Epidermal melanocyte (primary cell): ENCODE data around the gene CLBA1.

Experiments
- DNase-seq: peaks from one replicate; pipeline ENCODE4 v3.0.0; 2011; ENCODE audit warnings: low spot score; ENCODE audit not compliant: insufficient read length

The CLBA1 gene

DNA sequence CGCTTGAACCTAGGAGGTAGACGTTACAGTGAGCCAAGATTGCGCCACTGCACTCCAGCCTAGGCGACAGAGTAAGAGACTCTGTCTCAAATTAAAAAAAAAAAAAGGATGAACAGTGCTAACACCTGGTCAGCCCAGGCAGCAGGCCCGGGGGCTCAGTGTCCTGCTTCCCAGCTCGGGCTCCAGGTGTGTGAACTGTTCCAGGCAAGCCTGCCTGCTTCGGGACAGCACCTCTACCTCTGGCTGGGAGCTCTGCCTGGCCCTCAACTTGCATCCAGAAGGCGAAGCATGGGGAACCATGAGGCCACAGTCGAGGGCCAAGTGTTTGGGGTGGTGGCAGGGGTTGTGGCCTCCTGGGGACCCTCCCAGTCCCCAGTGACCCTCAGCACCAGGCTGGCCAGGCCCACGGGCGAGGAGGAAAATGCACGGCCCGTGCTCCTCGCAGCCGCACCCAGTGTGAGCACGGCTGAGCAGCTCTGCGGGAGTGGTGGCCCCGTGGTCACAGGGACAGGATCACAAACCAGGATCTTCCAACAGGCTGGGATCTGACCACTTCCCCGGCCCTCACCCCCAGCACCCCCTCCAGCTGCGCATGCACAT is 19.8 kb downstream of the CLBA1 start:
- no peak for DNase-seq

DNA sequence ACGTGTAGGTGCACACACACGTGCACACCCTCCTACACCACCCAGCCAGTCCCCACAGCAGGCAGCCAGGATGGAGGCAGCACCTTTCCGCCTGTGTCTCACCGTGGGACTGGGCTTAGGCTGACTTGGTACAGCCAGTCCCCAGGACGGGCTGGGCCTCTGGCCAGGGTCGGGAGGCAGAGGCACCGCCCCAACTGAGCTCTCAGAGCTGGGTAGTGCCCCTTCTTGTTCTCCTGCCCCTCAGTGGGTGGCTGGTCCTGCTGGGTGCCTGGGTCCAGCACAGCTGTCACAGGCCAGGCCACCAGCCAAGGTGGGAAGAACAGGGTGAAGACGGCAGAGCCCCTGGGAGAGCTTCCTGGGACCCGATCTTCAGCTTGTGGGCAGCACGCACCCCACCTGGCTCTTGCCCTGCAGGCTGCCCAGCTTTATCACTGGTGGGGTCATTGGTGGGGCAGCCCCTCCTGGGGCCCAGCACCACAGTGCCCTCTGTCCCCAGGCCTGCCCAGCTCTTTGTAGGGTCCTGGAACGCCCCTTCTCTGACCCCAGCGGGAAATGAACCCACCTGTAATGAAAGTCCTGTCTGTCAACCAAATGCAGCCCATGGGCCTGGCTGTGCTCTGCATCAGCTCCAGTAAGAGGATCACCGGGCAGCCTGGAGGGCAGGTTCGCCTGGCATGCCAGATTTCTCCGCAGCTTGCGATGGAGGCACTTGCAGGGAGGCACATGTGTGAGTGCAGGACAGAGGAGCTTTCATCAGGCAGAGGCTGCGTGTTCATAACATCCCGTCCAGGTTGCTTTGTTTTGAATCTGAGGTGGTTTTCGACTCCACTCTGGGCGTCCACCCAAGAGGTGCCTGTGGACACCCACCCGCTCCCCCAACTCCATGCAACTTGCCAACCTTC is 20.6 kb downstream of the CLBA1 start:
- DNase-seq: no peak

DNA sequence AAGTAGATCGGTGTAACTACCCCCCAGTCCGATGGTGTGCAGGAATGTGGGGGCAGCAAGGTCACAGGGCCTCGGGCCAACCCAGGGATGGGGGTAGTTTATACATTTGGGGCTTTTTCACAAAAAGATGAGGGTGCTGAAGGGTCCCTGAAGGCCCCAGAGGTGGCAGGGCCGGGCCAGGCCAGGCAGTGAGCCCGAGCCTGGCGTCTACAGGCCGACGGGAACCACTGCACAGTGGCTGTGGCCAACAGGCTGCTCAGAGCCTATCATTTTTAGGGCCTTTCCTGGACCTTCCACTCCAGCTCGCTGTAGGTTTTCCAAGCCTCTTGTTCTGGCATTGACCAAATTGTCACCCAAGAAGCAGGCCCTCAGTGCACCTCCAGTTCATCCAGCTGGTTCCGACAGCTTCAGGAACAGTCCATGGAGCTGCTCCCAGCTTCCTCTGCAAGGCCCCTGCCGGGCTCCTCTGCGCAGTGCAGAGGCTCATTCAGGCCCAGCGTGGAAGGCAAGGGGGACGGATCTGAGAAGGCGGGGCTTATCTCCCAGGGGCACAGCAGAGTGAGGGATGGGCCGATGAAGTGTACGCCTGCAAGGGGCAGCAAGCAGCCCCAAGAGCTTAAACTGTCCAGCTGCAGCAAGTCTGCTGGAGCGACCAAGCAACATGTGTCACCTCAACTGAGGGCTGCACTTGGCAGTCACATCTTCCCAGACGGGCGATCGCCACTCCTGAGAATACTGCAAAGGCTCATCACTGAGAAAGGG is 21.4 kb downstream of the CLBA1 start:
- no peak for DNase-seq

DNA sequence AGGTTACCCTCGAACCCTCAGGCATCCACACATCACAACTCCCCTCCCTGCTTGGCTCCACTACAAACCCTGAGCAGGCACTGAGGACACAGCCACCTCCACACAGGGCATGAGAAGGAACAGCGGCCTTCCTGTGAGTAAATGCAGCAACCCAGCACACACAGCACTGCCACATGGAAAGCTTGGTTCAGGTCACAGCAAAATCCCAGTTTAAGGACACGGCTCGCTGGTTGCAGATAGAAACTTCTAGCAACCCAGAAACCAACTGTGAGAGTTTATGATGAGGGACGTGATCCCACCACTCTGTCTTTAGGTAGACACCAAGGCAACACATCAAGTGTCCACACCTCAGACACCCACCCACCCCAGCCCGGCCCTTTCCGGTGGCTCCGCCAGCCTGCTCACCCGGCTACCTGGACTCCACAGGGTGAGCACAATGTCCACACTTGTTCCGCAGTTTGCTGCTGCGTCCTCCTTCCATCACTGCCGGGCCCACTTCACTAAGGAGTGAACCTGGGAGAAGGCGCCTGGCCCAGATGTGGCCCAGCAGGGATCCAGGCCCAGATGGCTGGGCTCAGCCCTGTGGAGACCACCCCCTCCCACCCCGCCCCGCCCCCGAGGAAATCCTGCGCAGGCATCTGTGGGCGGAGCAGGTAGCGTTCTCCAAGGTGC is 22.1 kb downstream of the CLBA1 start:
- no peak for DNase-seq

DNA sequence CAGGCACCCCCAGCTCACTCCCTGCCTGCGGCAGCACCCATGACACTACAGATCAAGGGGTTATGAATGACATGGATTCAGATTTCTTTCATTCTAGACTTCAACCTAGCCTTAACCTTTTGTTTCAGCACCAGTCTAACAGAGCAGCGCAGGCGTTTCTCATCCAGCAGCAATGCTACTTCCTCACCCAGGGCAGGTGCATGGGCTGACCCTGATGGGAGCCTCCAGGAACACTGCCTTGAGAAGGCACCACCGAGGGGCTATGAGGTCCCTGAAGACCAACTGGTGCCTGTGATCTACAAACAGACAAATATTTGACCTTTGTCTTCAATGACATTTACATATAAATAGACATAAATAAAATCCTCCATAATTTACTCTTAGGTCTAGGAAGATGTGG is 24.5 kb downstream of the CLBA1 start:
- no peak for DNase-seq

DNA sequence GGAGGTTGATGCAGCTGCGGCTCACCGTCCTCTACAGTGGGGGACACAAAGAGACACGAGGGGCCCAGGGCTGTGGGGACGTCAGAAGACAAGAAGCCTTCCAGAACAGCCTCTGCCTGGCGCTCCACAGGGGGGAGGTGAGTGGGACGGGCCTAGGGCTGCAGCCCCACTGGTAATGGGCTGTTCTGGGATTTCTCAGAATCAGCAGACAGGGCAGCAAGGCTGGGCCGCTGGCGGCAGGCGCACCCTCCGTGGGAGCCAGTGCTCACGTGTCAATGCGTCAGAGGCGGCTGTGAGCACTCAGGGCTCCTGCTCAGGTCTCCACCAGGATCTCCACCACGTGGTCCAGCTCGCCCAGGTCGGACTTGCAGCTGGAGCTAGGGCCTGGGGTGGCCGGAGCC is 25.3 kb downstream of the CLBA1 start:
- no peak for DNase-seq

DNA sequence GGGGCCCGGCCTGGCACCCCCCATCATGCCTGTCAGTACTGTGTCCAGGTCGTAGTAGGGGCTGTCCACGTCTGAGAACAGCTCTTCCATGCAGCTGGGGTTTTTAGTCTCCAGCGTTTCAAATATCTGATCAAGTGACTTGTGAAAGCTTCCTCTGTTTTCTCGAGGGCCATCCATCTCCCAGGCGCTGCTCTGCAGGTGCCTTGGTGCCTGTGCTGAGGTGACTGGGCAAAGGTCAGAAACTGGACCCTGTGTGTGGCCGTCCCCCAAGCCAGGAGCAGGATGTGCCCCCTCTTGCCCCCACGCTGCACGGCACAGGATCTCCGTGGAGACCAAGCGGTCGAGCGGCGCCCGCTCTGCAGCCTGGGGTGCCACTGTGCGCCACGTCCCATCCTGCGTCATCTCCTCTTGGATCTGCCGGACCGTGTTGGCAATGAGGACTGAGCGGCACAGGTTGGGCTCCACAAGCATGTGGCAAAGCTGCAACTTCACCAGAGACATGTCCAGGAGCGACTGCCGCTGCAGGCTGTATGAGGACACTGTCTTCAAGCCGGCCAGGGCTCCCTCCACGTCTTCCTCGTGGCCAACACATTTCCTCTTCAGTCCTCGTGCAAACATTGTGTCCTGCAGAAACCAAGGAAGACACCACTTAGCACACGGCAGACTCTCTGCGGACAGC is 25.9 kb downstream of the CLBA1 start:
- no peak for DNase-seq

DNA sequence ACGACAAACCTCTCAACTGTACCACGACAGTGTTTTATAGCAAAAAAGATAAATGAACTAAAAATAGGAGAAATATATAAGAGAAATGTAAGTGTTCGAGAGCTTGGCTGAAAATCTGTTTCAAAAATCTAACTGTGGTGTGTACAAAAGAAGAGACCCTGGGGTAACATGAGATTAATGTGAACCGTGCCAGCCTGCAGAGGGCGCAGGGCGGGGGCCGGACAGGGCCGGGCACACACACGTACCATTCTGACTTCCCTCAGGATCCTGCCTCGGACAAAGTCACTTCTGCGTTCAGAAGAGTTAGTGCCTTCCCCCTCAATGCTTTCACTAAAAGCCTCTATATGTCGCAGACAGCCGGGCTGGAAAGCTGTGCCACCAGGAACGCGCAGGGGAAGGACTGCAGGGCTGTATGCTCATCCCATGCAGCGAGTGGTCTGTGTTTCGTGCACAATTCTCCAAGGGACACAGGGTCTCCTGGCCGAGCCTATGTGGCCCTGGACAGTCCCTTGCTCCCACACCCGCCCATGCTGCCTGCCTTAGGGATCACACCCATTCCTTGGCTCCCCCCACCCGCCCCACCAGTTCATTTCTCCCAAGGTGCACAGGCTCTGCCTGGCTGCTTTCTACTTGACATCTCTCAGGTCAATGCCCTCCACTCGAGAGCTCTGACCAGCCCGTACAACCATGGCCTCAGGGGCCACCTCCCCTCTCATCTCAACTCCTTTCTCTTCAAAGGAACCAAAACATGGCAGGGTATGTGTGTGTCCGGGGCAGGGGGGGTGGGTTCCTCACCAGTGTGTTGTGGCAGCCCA is 26.8 kb downstream of the CLBA1 start:
- peak; percentile 26 for DNase-seq

DNA sequence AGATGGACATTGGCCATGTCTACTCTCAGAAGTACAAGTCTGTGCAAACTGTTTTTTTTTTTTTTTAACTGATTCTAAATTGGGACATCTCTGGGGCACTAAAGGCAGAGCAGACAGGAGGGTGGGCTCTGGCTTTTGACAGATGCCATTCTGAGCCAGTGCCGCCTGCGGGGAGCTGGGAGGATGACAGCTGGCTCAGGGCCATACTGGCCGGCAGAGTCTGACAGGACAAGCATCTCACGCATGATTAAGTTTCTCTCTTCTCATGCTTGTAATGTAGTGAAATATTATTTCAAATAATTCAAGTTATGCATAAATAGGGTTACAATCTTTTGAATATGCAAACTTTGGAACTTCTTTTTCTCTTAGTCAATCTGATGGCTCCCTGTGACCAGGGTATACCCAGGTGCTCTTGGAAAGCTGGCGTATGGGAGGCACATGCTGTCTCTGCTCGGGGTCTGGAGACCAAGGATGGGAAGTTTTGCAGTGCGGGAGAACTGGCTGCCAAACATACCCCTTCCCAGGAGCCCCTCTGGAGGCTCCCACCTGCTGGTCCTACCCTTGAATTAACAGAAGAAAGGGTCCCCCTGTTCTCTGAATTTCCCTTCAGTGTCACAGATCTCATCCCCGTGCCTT is 27.7 kb downstream of the CLBA1 start:
- no peak for DNase-seq

DNA sequence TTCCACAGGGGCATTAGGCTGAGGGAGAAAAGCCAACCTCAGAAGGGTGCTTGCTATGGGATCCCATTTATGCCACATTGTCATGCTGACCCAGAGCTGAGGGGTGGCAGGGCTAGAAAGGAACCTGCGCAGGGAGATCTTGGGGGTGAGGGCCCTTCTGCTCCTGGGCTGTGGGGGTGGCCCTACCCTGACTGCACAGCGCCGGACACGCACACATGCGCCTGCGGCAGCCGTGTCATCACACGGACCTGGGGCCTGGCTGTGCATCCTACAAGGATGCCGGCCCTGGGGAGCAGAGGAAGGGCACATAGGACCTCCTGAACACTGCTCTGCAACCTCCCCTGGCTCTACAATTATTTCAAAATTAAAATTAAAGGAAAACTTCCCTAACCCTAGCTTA is 28.4 kb downstream of the CLBA1 start:
- DNase-seq: no peak

DNA sequence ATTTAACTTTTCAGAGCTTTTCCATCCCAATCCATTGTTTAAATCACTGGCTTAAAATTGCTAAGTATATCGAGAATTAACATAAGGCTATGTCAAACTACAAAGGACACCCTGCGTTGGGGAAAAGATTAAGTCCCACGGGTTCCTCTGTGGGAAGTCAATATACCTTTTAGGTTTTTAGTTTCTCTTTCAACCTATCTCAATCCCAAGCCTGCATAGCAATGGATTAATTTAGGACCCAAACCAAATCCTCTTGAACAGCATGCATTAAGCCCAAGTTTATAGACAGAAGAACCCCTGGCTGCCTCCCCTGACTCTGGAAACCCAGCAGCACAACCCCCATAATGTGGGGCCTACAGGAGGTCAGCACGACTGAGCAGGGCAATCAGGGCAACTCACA is 29.0 kb downstream of the CLBA1 start:
- DNase-seq: no peak

DNA sequence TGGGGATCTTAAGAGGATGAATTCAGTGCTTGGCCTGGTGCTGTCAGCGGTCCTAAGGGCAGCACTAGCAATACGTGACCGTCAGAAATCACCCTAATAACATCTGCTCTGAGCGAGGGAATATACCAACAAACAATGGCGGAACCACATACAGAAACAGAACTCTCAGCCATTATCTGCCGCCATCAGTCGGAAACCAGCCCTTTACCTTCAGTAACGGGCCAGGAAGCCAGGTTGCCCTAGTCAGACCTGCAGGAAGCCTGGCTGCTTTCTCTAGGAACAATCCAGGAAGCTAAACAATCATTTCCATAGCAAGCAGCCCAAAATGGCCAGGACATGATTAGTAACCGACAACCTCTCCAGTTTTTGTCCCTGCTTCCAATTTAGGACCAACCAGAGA is 29.7 kb downstream of the CLBA1 start:
- DNase-seq: no peak

DNA sequence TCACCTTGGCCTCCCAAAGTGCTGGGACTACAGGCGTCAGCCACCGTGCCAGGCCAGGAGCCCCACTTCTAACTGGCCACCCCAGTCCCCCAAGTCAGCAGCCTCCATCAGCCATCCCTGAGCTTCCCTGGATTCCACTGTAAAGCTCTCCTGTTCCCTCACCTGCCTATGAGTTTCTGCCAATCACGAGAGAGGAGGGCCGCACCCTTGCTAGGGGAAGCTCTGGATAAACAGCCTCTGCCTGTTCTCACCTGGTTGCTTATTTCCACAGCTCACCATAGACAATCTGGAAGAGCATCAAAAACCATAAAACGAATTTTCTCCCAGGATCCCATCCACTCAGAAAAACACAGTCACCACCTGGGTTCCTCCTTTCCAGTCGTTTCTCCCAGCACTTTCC is 30.3 kb downstream of the CLBA1 start:
- DNase-seq: no peak

DNA sequence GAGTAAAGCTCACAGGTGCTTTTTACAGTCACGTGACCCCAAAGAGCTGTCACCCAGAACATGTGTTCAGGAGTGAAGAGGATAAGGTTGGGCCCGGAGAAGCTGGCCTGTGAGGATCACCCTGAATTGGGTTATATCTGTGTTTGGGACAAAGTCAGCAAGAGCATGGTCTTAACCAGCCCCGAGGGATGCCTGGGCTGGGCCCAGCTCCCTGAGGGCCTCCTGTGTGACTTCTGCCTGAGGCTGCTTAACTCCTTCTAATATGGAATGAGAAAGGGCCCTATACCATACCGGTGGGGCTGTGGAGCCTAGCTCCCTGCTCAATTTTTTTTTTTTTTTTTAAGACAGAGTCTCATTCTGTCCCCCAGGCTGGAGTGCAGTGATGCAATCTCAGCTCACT is 32.8 kb downstream of the CLBA1 start:
- no peak for DNase-seq

DNA sequence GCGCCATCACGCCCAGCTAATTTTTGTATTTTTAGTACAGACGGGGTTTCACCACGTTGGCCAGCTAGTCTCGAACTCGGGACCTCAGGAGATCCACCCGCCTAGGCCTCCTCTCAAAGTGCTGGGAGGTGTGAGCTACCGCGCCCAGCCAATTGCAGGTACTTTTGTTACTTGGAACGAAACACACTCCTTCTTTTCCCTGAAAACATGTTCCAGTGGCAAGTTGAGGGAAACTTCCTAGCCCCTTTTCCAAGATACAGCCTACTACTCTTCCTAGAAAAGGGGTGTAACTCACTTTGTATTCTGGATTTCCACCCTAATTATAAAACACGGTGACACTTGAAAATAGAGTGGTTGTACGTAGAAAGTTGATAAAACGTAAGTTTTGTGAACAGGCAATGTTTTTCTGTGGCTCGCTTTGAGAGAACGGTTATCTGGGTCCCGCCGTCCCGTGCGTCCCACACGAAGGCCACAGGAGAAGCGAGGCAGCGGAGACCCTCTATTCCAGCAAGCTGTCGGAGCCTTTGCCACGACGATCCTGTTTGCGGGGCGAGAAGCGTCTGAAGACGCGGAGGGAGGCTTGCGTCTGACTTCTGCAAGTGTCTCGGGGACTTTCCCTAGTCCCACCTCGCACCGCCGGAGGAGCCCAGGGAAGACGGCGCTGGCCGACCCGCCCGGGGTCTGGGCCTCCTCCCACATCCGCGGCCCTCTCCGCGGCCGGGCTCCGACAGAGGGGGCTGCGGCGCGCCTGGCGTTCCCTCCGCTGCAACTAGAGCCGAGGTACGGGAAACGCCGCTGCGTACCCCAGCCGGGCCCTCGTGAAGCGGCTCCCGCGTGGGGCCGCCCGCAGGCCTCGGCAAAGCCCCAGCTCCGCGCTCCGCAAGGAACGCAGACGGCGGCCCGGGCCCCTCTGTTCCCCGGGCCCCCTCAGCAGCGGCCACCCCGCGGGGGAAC is 34.5 kb downstream of the CLBA1 start:
- no peak for DNase-seq

DNA sequence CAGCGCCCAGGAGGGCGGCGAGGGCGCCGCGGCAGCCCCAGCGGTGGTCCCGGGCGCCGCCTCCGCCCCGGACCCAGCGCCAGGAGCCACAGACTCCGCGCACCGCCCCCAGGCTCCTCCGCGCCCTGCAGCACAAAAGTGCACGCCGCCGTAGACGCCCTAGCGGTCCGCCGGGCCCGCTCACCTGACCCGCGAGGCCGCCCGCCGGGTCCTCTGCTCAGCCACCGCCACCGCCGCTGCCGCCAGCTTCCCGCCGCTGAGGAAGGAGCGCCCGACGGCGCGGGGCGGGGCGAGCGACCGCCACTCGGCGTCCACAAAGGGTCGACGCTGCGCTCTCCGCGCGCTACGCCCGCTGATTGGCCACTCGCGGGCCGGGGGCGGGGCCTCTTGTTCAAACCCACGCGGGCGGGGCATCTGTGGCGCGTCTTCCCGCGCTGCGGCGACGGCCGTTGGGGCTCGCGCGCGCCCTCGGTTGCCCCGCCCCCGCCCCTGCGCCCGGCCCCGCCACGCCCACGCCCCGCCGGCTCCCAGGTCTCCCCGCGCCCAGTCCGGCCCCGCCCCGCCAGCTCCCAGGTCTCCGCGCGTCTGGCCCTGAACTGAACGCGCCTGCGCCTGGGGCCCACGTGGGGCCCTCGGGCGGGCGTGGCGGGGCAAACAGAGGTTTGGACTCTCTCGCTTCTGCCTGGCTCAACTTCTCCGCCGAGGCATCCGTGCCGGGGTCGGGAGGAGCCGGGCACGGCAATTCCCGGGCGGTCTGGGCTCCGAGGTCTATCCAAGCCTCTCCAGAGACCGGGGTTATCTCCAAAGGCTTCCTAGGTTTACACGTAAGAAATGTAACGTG is 35.4 kb downstream of the CLBA1 start, which contains the start of gene CDCA4:
TSS of gene CDCA4 (minus strand) at position 269 of the 841 bp plus-strand sequence. CDS start 9,154 bp downstream, outside the sequence.
- peak; percentile 99 for DNase-seq

DNA sequence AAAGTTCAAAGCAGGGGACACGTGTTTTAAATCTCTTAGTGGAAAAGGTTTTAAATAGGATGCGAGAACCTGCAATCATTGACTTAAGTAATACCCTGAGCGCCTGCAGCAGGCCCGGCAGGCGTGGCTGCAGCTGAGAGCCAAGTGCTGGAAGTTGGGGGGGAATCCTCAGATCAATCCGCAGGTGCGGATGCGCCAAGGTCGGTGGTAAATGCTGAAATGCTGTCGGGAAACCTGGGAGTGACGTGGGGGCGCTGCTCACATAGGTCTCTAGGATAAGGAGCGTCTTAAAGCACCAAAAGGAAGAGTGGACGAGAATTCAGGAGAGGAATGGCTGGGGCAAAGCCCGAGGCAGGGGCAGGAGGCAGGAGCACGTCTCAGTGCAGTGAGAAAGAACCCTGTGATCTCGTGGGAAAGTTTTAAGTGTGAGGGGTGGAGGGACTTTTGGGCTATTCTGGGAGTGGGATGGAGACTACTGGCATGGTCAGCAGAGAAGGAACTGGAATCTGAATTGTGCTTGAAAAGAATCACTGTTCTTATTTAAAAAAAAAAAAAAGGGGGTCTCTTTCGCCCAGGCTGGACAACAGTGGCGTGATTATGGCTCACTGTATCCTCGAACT is 36.2 kb downstream of the CLBA1 start:
- no peak for DNase-seq
